Fibroblast of skin of scalp (primary cell): ENCODE measurements around the gene TMEM178B. TPM values are rescaled to one million over a fixed set of nuclear protein-coding genes. Genes with fewer than 3 reads are reported as not detected.
"Not testable (repeated sequence)": the region's sequence is repeated elsewhere in the genome, so short reads cannot be mapped to it uniquely, and the experiment has no call there.

ENCODE experiments used
- DNase-seq: peaks from one replicate; pipeline ENCODE4 v3.0.0-alpha.2; 2013
- polyA plus RNA-seq, 2 experiments: library from polyadenylated mRNA; unstranded; fragments of 120-200 nt; gene quantifications; one replicate each; pipeline ENCODE4 v1.2.1, GENCODE V29; 2013; ENCODE audit not compliant: insufficient read length in 2 of 2

The TMEM178B gene
- not detected for polyA plus RNA-seq (2013, experiment 1 of 2; ENCODE audit: insufficient read length)
- polyA plus RNA-seq (2013, experiment 2 of 2; ENCODE audit: insufficient read length) = 0.15 TPM

DNA sequence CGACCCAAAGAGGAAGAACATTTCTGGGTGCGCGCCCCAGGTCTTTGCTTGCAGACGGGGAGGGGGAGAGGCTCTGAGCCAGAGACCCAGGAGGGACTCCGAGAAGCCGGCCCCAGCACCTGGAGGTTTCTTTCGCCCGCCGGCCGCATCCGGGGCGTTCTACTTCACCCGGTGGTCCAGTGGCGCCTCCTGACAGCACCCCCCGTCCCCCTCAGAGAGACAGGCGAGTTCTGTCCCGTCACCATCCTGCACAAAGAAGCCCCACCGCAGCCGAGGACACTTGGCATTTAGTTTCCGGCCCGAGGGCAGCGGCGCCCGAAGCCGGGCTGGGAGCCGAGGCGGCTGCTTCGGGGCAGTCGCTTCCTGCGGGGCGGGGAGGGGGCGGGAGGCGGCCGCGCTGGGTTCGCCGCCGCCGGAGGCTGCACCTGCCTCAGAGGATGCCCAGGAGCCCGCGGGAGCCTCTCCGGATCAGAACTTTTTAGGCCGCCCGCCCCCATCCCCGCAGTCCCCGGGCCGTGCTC is at the start of gene TMEM178B:
TSS of gene TMEM178B (plus strand) at position 424 of the 521 bp plus-strand sequence.
- DNase-seq = no peak

GRCh38 chr7:141024668-141025067 is 49.2 kb upstream of the TMEM178B start:
- no peak for DNase-seq

GRCh38 chr7:141027043-141027442 is 46.8 kb upstream of the TMEM178B start:
- no peak for DNase-seq

GRCh38 chr7:141028767-141029166 is 45.1 kb upstream of the TMEM178B start:
- no peak for DNase-seq

DNA sequence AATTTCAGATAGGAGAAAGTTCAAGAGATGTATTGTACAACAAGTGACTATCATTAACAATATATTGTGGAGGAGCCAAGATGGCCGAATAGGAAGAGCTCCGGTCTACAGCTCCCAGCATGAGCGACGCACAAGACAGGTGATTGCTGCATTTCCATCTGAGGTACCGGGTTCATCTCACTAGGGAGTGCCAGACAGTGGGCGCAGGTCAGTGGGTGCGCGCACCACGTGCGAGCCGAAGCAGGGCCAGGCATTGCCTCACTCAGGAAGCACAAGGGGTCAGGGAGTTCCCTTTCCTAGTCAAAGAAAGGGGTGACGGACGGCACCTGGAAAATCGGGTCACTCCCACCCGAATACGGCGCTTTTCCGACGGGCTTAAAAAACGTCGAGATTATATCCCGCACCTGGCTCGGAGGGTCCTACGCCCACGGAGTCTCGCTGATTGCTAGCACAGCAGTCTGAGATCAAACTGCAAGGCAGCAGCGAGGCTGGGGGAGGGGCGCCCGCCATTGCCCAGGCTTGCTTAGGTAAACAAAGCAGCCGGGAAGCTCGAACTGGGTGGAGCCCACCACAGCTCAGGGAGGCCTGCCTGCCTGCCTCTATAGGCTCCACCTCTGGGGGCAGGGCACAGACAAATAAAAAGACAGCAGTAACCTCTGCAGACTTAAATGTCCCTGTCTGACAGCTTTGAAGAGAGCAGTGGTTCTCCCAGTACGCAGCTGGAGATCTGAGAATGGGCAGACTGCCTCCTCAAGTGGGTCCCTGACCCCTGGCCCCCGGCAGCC is 41.1 kb upstream of the TMEM178B start:
- not testable (repeated sequence) for DNase-seq

DNA sequence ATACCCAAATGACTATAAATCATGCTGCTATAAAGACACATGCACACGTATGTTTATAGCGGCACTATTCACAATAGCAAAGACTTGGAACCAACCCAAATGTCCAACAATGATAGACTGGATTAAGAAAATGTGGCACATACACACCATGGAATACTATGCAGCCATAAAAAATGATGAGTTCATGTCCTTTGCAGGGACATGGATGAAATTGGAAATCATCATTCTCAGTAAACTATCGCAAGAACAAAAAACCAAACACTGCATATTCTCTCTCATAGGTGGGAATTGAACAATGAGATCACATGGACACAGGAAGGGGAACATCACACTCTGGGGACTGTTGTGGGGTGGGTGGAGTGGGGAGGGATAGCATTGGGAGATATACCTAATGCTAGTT is 35.8 kb upstream of the TMEM178B start:
- DNase-seq = not testable (repeated sequence)

- no peak for DNase-seq
Measured at GRCh38 chr7:141039376-141039775, 34.5 kb upstream of the TMEM178B start.

- no peak for DNase-seq
Measured at GRCh38 chr7:141042222-141043193, 31.4 kb upstream of the TMEM178B start.

- DNase-seq = no peak
Measured at GRCh38 chr7:141043616-141044015, 30.2 kb upstream of the TMEM178B start.

DNA sequence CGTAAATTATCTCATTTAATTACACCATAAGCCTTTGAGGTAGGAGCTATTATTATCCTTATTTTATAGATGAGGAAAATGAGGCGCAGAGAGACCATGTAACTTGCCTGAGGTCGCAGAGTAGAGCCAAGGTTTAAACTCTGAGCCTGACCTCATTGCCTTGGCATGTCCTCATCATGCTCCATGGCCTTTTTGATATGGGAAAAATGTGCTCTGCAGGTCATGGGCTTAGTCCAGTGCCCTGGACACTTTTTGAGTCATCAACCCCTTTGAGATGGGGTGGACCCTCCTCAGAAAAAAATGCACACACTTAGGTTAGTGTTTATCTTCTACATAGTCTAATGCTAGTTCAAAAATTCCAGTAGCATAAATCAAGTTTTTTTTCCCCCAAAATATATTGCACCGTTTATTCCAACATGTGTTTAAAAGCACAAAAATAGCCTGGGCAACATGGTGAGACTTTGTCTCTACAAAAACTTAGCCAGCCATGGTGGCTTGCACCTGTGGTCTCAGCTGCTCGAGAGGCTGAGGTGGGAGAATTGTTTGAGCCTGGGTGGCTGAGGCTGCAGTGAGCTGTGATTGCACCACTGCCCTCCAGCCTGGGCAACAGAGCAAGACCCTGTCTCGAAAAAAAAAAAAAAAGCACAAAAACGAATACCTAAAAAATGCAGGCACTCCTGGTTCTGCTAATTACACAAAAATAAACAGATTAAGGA is 28.6 kb upstream of the TMEM178B start:
- no peak for DNase-seq

GRCh38 chr7:141045842-141046620 is 27.8 kb upstream of the TMEM178B start:
- peak; percentile 2 for DNase-seq

- DNase-seq = no peak
Measured at GRCh38 chr7:141053626-141054025, 20.2 kb upstream of the TMEM178B start.

DNA sequence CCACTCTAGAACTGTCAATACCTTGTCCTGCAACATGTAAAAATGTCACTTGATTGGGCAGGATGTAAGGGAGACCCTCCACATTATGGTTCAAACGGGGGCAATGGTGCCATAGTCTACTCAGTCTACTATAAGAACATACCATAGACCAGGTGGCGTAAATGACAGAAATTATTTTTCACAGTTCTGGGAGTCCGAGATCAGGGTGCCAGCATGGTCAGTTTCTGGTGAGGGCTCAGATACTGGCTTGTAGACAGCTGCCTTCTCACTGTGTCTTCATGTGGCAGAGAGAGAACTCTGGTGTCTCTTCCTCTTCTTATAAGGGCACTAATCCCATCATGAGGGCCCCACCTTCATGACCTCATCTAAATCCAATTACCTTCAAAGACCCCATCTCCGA is 18.7 kb upstream of the TMEM178B start:
- no peak for DNase-seq

DNA sequence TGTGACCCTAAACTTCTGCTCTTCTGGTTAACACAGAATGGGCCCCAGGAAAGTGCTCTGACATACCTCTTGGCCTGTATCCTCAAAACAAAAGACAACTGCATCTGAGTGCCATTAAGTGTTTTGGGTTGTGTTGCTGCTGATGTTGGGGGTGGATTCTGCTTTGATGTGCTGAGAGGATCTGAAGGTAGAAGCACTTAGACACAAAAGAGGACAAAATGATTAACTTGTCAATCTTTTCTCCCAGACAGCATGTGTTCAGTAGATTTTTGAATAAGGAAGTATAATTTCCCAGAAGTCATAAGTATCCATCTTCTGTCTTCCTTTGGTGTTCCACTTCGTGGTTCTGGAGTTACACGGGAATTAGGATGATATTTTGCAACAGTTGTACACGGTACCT is 16.1 kb upstream of the TMEM178B start:
- DNase-seq = no peak

GRCh38 chr7:141067856-141068255 is 6.0 kb upstream of the TMEM178B start:
- not testable (repeated sequence) for DNase-seq

DNA sequence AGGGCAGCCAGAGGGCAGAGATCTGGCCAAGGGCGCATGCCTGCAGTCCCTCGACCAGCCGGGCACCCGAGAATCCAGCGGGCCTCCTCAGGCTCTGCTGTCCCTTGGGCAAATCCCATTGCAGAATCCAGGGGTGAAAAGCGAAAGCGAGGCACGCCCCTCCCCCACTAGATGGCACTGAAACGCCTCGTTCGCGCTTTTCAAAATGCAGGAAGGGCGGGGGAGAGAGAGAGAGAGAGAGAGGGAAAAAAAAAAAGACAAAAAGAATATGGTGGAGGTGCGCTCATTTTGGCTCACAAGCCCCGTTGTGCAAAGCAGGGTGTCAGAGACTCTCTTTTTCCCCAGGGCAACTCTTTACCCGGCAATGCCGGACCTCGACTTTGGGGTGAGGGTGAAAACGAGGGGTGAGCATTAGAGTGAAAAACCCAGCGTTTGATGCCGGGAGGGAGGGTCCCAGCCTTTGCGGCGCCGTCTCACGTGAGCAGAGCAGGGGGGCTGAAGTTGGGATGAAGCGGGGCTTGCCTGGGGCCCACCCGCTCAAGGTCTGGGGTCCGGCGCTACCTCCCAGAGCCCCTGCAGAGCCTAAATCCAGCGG is 2.5 kb upstream of the TMEM178B start:
- DNase-seq = no peak

DNA sequence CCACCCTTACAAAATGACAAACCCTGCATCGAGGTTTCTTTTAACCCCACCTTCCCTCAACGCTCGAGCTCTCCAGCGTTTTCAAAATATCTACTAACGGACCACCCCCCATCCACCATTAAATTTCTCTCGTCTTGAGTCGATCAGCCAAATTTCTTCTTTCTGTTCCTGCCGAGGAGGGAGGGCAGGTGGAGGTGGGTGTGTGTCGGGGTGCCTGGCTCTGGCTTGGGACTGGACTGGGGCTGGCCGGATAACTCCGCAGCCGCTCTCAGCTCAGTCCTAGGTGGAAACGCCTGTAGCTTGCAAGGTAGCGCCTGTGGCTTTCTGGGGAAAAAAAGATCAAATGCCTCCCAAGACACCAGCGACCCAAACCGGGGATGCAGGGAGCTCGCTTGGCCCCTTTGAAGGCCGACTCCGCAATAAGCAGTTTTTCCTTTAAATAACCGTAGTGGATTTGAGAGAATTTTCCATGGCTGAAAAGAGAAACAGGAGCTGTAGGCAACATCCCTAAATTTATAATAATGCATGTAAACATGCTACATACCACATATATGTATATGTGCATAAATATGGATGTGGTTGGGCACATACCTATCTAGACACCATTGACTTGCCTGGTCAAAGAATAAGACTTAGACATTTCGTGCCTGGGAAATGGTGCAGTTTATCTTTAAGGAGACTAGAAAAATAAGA is 1.9 kb upstream of the TMEM178B start:
- no peak for DNase-seq

- DNase-seq = peak; percentile 42
Measured at GRCh38 chr7:141072548-141073172, 1.2 kb upstream of the TMEM178B start.

GRCh38 chr7:141073173-141073640 is 657 bp upstream of the TMEM178B start:
- peak; percentile 15 for DNase-seq
